Measurements from ENCODE around the gene SAMD13. TPM values are rescaled to one million over a fixed set of nuclear protein-coding genes. Genes with fewer than 3 reads are reported as not detected.

Gene SAMD13
- total RNA-seq, 1 donor from 2014 or later = 0.92 TPM

GRCh38 chr1:84348759-84349158 is 47.3 kb downstream of the SAMD13 start:
- Mint-ChIP-seq H3K36me3 (ENCODE audit: low read depth) (no peaks in the 10 kb centered on the region), H3K4me3 (ENCODE audit: unreplicated experiment) (no peak overlapping the region), H3K27me3 (ENCODE audit: low read depth) (no peaks in the 10 kb centered on the region), H3K27ac (ENCODE audit: unreplicated experiment) (no peak overlapping the region), H3K9me3 (ENCODE audit: low read depth) (no peaks in the 10 kb centered on the region), H3K4me1 (ENCODE audit: low read depth) (peaks cover 13% of the 10 kb centered on the region)
- no peak for DNase-seq (ENCODE audit: low spot score)
- no peak for TF ChIP-seq CTCF (IDR thresholded peaks at IDR 0.05)

GRCh38 chr1:84350104-84350503 is 48.6 kb downstream of the SAMD13 start:
- H3K4me3 Mint-ChIP-seq (ENCODE audit: unreplicated experiment) = no peak overlapping the region
- no peak for DNase-seq (ENCODE audit: low spot score)
- H3K36me3 Mint-ChIP-seq (ENCODE audit: low read depth) = no peaks in the 10 kb centered on the region
- no peaks in the 10 kb centered on the region for H3K27me3 Mint-ChIP-seq (ENCODE audit: low read depth)
- no peak for TF ChIP-seq CTCF (IDR thresholded peaks at IDR 0.05)
- H3K9me3 Mint-ChIP-seq (ENCODE audit: low read depth) = no peaks in the 10 kb centered on the region
- no peak overlapping the region for H3K27ac Mint-ChIP-seq (ENCODE audit: unreplicated experiment)
- peaks cover 15% of the 10 kb centered on the region for H3K4me1 Mint-ChIP-seq (ENCODE audit: low read depth)

- Mint-ChIP-seq H3K9me3 (ENCODE audit: low read depth) (no peaks in the 10 kb centered on the region), H3K27me3 (ENCODE audit: low read depth) (no peaks in the 10 kb centered on the region), H3K27ac (ENCODE audit: unreplicated experiment) (no peak overlapping the region), H3K4me3 (ENCODE audit: unreplicated experiment) (no peak overlapping the region), H3K36me3 (ENCODE audit: low read depth) (no peaks in the 10 kb centered on the region), H3K4me1 (ENCODE audit: low read depth) (peaks cover 15% of the 10 kb centered on the region)
- no peak for TF ChIP-seq CTCF (IDR thresholded peaks at IDR 0.05)
- DNase-seq (ENCODE audit: low spot score) = no peak
These were observed 49.0 kb downstream of the SAMD13 start for GRCh38 chr1:84350550-84350949.

GRCh38 chr1:84352298-84353106 is 51.0 kb downstream of the SAMD13 start:
- no peaks in the 10 kb centered on the region for H3K27me3 Mint-ChIP-seq (ENCODE audit: low read depth)
- peaks cover 4% of the 10 kb centered on the region for H3K9me3 Mint-ChIP-seq (ENCODE audit: low read depth)
- no peaks in the 10 kb centered on the region for H3K36me3 Mint-ChIP-seq (ENCODE audit: low read depth)
- no peak for TF ChIP-seq CTCF (IDR thresholded peaks at IDR 0.05)
- peaks cover 12% of the 10 kb centered on the region for H3K4me1 Mint-ChIP-seq (ENCODE audit: low read depth)
- DNase-seq (ENCODE audit: low spot score) = no peak
- no peak overlapping the region for H3K27ac Mint-ChIP-seq (ENCODE audit: unreplicated experiment)
- no peak overlapping the region for H3K4me3 Mint-ChIP-seq (ENCODE audit: unreplicated experiment)

- H3K9me3 Mint-ChIP-seq (ENCODE audit: low read depth) = peaks cover 4% of the 10 kb centered on the region
- TF ChIP-seq CTCF (IDR thresholded peaks at IDR 0.05) = no peak
- H3K4me3 Mint-ChIP-seq (ENCODE audit: unreplicated experiment) = no peak overlapping the region
- H3K27ac Mint-ChIP-seq (ENCODE audit: unreplicated experiment) = no peak overlapping the region
- no peaks in the 10 kb centered on the region for H3K27me3 Mint-ChIP-seq (ENCODE audit: low read depth)
- H3K4me1 Mint-ChIP-seq (ENCODE audit: low read depth) = peaks cover 4% of the 10 kb centered on the region
- no peak for DNase-seq (ENCODE audit: low spot score)
- no peaks in the 10 kb centered on the region for H3K36me3 Mint-ChIP-seq (ENCODE audit: low read depth)
These were observed 52.2 kb downstream of the SAMD13 start for GRCh38 chr1:84353695-84354094.
